Measurements from ENCODE around the gene TLX2.

Gene TLX2

GRCh38 chr2:74522516-74522915 is 8.3 kb downstream of the TLX2 start:
- no peaks in the 10 kb centered on the region for H3K4me1 ChIP-seq (ENCODE audit: control insufficient read depth, low read depth, low read length)
- peaks cover 13% of the 10 kb centered on the region for H3K36me3 ChIP-seq (ENCODE audit: control insufficient read depth, low read depth, low read length)
- H3K27me3 ChIP-seq (ENCODE audit: control insufficient read depth, insufficient read depth, low read length): peaks cover 61% of the 10 kb centered on the region
- no peak overlapping the region for H3K4me3 ChIP-seq (ENCODE audit: low read length)
- no peak overlapping the region for H3K27ac ChIP-seq (ENCODE audit: low read length)
- no peak overlapping the region for H3K9ac ChIP-seq (ENCODE audit: low read length)
- no peaks in the 10 kb centered on the region for H3K9me3 ChIP-seq (ENCODE audit: control insufficient read depth, low read depth, low read length)

- Histone ChIP-seq H3K27ac (ENCODE audit: low read length) (no peak overlapping the region), H3K4me1 (ENCODE audit: control insufficient read depth, low read depth, low read length) (no peaks in the 10 kb centered on the region), H3K27me3 (ENCODE audit: control insufficient read depth, insufficient read depth, low read length) (peaks cover 47% of the 10 kb centered on the region), H3K36me3 (ENCODE audit: control insufficient read depth, low read depth, low read length) (peaks cover 14% of the 10 kb centered on the region), H3K9ac (ENCODE audit: low read length) (no peak overlapping the region), H3K4me3 (ENCODE audit: low read length) (no peak overlapping the region), H3K9me3 (ENCODE audit: control insufficient read depth, low read depth, low read length) (no peaks in the 10 kb centered on the region)
Observed at GRCh38 chr2:74524005-74524404, 9.8 kb downstream of the TLX2 start.

- Histone ChIP-seq H3K27me3 (ENCODE audit: control insufficient read depth, insufficient read depth, low read length) (peaks cover 35% of the 10 kb centered on the region), H3K27ac (ENCODE audit: low read length) (no peak overlapping the region), H3K4me3 (ENCODE audit: low read length) (no peak overlapping the region), H3K9me3 (ENCODE audit: control insufficient read depth, low read depth, low read length) (no peaks in the 10 kb centered on the region), H3K9ac (ENCODE audit: low read length) (no peak overlapping the region), H3K36me3 (ENCODE audit: control insufficient read depth, low read depth, low read length) (peaks cover 14% of the 10 kb centered on the region), H3K4me1 (ENCODE audit: control insufficient read depth, low read depth, low read length) (no peaks in the 10 kb centered on the region)
Observed at GRCh38 chr2:74524955-74525716, 10.9 kb downstream of the TLX2 start.

GRCh38 chr2:74525717-74526648 is 11.7 kb downstream of the TLX2 start, which contains the start of gene DQX1:
DQX1 (minus strand) TSS chr2:74526231; CDS start chr2:74525729, 502 bp downstream.
- H3K27ac ChIP-seq (ENCODE audit: low read length): no peak within 1 kb of the TSS

GRCh38 chr2:74526649-74527230 is 12.5 kb downstream of the TLX2 start:
- Histone ChIP-seq H3K27ac (ENCODE audit: low read length) (no peak overlapping the region), H3K4me3 (ENCODE audit: low read length) (no peak overlapping the region), H3K9me3 (ENCODE audit: control insufficient read depth, low read depth, low read length) (no peaks in the 10 kb centered on the region), H3K4me1 (ENCODE audit: control insufficient read depth, low read depth, low read length) (no peaks in the 10 kb centered on the region), H3K9ac (ENCODE audit: low read length) (no peak overlapping the region), H3K36me3 (ENCODE audit: control insufficient read depth, low read depth, low read length) (peaks cover 14% of the 10 kb centered on the region), H3K27me3 (ENCODE audit: control insufficient read depth, insufficient read depth, low read length) (peaks cover 19% of the 10 kb centered on the region)

More at GRCh38 chr2:74525717-74526648, 11.7 kb downstream of the TLX2 start, which contains the start of gene DQX1:
- H3K9me3 ChIP-seq (ENCODE audit: control insufficient read depth, low read depth, low read length): no peaks in the 10 kb centered on the region
- H3K4me1 ChIP-seq (ENCODE audit: control insufficient read depth, low read depth, low read length): no peaks in the 10 kb centered on the region
- peaks cover 14% of the 10 kb centered on the region for H3K36me3 ChIP-seq (ENCODE audit: control insufficient read depth, low read depth, low read length)
- no peak within 1 kb of the TSS for H3K9ac ChIP-seq (ENCODE audit: low read length)
- peaks cover 27% of the 10 kb centered on the region for H3K27me3 ChIP-seq (ENCODE audit: control insufficient read depth, insufficient read depth, low read length)
- no peak within 1 kb of the TSS for H3K4me3 ChIP-seq (ENCODE audit: low read length)

GRCh38 chr2:74527741-74528140 is 13.5 kb downstream of the TLX2 start:
- Histone ChIP-seq H3K4me1 (ENCODE audit: control insufficient read depth, low read depth, low read length) (no peaks in the 10 kb centered on the region), H3K27me3 (ENCODE audit: control insufficient read depth, insufficient read depth, low read length) (peaks cover 9% of the 10 kb centered on the region), H3K9ac (ENCODE audit: low read length) (no peak overlapping the region), H3K36me3 (ENCODE audit: control insufficient read depth, low read depth, low read length) (peaks cover 16% of the 10 kb centered on the region), H3K27ac (ENCODE audit: low read length) (no peak overlapping the region), H3K4me3 (ENCODE audit: low read length) (no peak overlapping the region), H3K9me3 (ENCODE audit: control insufficient read depth, low read depth, low read length) (no peaks in the 10 kb centered on the region)

GRCh38 chr2:74528600-74529356 is 14.5 kb downstream of the TLX2 start:
- peak overlapping the region; percentile 88 for H3K27ac ChIP-seq (ENCODE audit: low read length)
- H3K36me3 ChIP-seq (ENCODE audit: control insufficient read depth, low read depth, low read length): peaks cover 25% of the 10 kb centered on the region
- H3K9ac ChIP-seq (ENCODE audit: low read length): peak overlapping the region; percentile 94
- H3K4me3 ChIP-seq (ENCODE audit: low read length): peak overlapping the region; percentile 98
- H3K9me3 ChIP-seq (ENCODE audit: control insufficient read depth, low read depth, low read length): no peaks in the 10 kb centered on the region
- no peaks in the 10 kb centered on the region for H3K4me1 ChIP-seq (ENCODE audit: control insufficient read depth, low read depth, low read length)
- H3K27me3 ChIP-seq (ENCODE audit: control insufficient read depth, insufficient read depth, low read length): no peaks in the 10 kb centered on the region

- Histone ChIP-seq H3K36me3 (ENCODE audit: control insufficient read depth, low read depth, low read length) (peaks cover 33% of the 10 kb centered on the region), H3K4me3 (ENCODE audit: low read length) (peak within 1 kb of the TSS; percentile 98), H3K9ac (ENCODE audit: low read length) (peak within 1 kb of the TSS; percentile 94), H3K27ac (ENCODE audit: low read length) (peak within 1 kb of the TSS; percentile 88), H3K4me1 (ENCODE audit: control insufficient read depth, low read depth, low read length) (no peaks in the 10 kb centered on the region), H3K9me3 (ENCODE audit: control insufficient read depth, low read depth, low read length) (no peaks in the 10 kb centered on the region), H3K27me3 (ENCODE audit: control insufficient read depth, insufficient read depth, low read length) (no peaks in the 10 kb centered on the region)
Observed at GRCh38 chr2:74529357-74530238, 15.3 kb downstream of the TLX2 start, which contains the start of the genes AUP1 and HTRA2. AUP1 (minus strand) TSS chr2:74529706; CDS start chr2:74529629, 77 bp downstream. HTRA2 (plus strand) TSS chr2:74529933; CDS start chr2:74530007, 74 bp downstream.

GRCh38 chr2:74530239-74531187 is 16.3 kb downstream of the TLX2 start:
- Histone ChIP-seq H3K4me3 (ENCODE audit: low read length) (peak overlapping the region; percentile 98), H3K27me3 (ENCODE audit: control insufficient read depth, insufficient read depth, low read length) (no peaks in the 10 kb centered on the region), H3K27ac (ENCODE audit: low read length) (no peak overlapping the region), H3K9ac (ENCODE audit: low read length) (peak overlapping the region; percentile 64), H3K36me3 (ENCODE audit: control insufficient read depth, low read depth, low read length) (peaks cover 33% of the 10 kb centered on the region), H3K4me1 (ENCODE audit: control insufficient read depth, low read depth, low read length) (no peaks in the 10 kb centered on the region), H3K9me3 (ENCODE audit: control insufficient read depth, low read depth, low read length) (no peaks in the 10 kb centered on the region)

Measured in iPS-18a (cell line).